ENCODE results near the gene SEZ6. TPM values are rescaled to one million over a fixed set of nuclear protein-coding genes. Genes with fewer than 3 reads are reported as not detected.

Gene SEZ6
- total RNA-seq, 2 experiments from 2014 or later, result 0.31 TPM; not detected in 1

DNA sequence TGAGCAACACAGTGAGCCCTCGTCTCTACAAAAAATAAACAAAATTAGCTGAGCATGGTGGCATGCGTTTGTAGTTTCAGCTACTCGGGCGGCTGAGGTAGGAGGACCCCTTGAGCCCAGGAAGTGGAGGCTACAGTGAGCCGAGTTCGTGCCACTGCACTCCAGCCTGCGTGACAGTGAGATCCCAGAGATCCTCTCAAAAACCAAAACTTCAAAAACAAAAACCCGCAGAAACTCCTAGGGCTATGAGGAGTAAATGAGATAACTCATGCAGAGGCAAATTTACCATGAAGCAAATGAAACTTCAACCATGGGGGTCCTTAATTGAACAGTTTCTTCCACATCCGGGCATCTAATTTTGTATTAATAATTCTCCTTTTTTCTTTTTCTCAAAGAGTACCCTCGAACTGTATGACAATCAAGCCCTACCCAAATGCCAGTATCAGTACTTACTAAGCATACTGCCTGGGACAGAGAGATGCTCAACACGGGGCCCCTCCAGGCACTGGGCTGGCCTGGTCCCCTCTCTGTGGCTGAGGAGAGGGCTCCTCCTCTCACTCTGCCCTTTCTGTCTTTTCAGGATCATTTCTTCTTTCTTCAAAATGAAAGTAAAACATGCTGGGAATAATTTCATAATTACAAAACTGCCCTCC is 36.3 kb upstream of the SEZ6 start:
- Mint-ChIP-seq H3K4me1 (ENCODE audit: low read depth) (no peaks in the 10 kb centered on the region), H3K9me3 (no peaks in the 10 kb centered on the region), H3K4me3 (no peak overlapping the region), H3K36me3 (ENCODE audit: low read depth) (no peaks in the 10 kb centered on the region), H3K27me3 (peaks cover 23% of the 10 kb centered on the region), H3K27ac (no peak overlapping the region)
- Histone ChIP-seq H3K4me3 (ENCODE audit: low read length) (no peak overlapping the region), H3K27me3 (ENCODE audit: control insufficient read depth in 1 of 2, insufficient read depth in 2 of 2, low read length in 2 of 2) (peaks cover 9 to 12% of the 10 kb centered on the region in 2 experiments), H3K36me3 (ENCODE audit: insufficient read depth, low read length) (no peaks in the 10 kb centered on the region), H3K4me1 (ENCODE audit: insufficient read depth, low read length) (peaks cover 8% of the 10 kb centered on the region), H3K27ac (ENCODE audit: low read depth in 1 of 2, low read length in 2 of 2) (no peak overlapping the region), H3K9me3 (ENCODE audit: control insufficient read depth in 1 of 2, insufficient read depth in 1 of 2, low read length in 2 of 2) (peaks cover 0 to 4% of the 10 kb centered on the region in 2 experiments)
- CTCF ChIA-PET, result no interaction called here
- DNase-seq, result no peak
- TF ChIP-seq CTCF (IDR thresholded peaks at IDR 0.05), result no peak
- intact Hi-C loops (cut with DNase I, micrococcal nuclease), result no loop called here
- POLR2A ChIA-PET, result no interaction called here
- ATAC-seq (ENCODE audit: poor library complexity), result no peak

DNA sequence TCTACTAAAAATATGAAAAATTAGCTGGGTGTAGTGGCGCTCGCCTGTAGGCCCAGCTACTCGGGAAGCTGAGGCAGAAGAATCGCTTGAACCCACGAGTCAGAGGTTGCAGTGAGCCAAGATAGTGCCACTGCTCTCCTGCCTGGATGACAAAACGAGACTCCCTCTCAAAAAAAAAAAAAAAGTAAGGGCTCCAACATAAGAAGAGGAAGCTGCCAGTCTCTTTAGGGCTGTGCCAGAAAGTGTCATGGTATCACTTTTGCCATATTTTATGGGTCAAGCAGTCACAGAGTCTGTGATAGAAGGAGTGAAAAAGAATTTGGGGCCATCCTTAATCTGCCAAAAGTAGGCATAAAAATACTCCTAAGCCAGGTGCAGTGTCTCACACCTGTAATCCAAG is 35.7 kb upstream of the SEZ6 start:
- H3K4me1 Mint-ChIP-seq (ENCODE audit: low read depth), result no peaks in the 10 kb centered on the region
- no peak overlapping the region for H3K4me3 Mint-ChIP-seq
- Histone ChIP-seq H3K27ac (ENCODE audit: low read depth in 1 of 2, low read length in 2 of 2) (no peak overlapping the region), H3K4me3 (ENCODE audit: low read length) (no peak overlapping the region), H3K36me3 (ENCODE audit: insufficient read depth, low read length) (no peaks in the 10 kb centered on the region), H3K9me3 (ENCODE audit: control insufficient read depth in 1 of 2, insufficient read depth in 1 of 2, low read length in 2 of 2) (peaks cover 0 to 4% of the 10 kb centered on the region in 2 experiments), H3K4me1 (ENCODE audit: insufficient read depth, low read length) (peaks cover 8% of the 10 kb centered on the region), H3K27me3 (ENCODE audit: control insufficient read depth in 1 of 2, insufficient read depth in 2 of 2, low read length in 2 of 2) (peaks cover 9 to 12% of the 10 kb centered on the region in 2 experiments)
- ChIA-PET POLR2A (no interaction called here), CTCF (no interaction called here)
- intact Hi-C loops (cut with DNase I, micrococcal nuclease), result no loop called here
- no peaks in the 10 kb centered on the region for H3K9me3 Mint-ChIP-seq
- ATAC-seq (ENCODE audit: poor library complexity) (no peak), DNase-seq (no peak)
- TF ChIP-seq CTCF (IDR thresholded peaks at IDR 0.05), result no peak
- peaks cover 20% of the 10 kb centered on the region for H3K27me3 Mint-ChIP-seq
- no peaks in the 10 kb centered on the region for H3K36me3 Mint-ChIP-seq (ENCODE audit: low read depth)
- H3K27ac Mint-ChIP-seq, result no peak overlapping the region

DNA sequence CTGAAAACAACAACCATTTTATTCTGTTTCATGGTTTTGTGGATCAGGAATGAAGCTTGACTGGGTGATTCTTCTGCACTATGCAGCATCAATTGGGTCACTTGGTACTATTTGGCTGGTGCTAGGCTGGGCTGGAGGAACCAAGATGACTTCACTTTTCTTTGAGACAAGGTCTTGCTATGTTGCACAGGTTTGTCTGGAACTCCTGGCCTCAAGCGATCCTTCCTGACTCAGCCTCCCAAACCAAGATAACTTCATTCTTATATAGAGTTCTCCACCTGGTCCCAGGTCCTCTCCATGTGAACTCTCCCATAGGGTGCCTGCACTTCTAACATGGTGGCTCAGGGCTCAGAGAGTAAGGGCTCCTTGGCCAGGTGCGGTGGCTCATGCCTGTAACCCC is 35.3 kb upstream of the SEZ6 start:
- DNase-seq (no peak), ATAC-seq (ENCODE audit: poor library complexity) (no peak)
- Mint-ChIP-seq H3K9me3 (no peaks in the 10 kb centered on the region), H3K36me3 (ENCODE audit: low read depth) (no peaks in the 10 kb centered on the region), H3K4me1 (ENCODE audit: low read depth) (no peaks in the 10 kb centered on the region), H3K27ac (no peak overlapping the region), H3K27me3 (peaks cover 16% of the 10 kb centered on the region), H3K4me3 (no peak overlapping the region)
- H3K27me3 ChIP-seq (ENCODE audit: control insufficient read depth in 1 of 2, insufficient read depth in 2 of 2, low read length in 2 of 2), result peaks cover 4 to 12% of the 10 kb centered on the region in 2 experiments
- ChIA-PET POLR2A (no interaction called here), CTCF (no interaction called here)
- no peak overlapping the region for H3K27ac ChIP-seq (ENCODE audit: low read depth in 1 of 2, low read length in 2 of 2)
- peaks cover 0 to 4% of the 10 kb centered on the region in 2 experiments for H3K9me3 ChIP-seq (ENCODE audit: control insufficient read depth in 1 of 2, insufficient read depth in 1 of 2, low read length in 2 of 2)
- no peak for TF ChIP-seq CTCF (IDR thresholded peaks at IDR 0.05)
- no peaks in the 10 kb centered on the region for H3K36me3 ChIP-seq (ENCODE audit: insufficient read depth, low read length)
- no peak overlapping the region for H3K4me3 ChIP-seq (ENCODE audit: low read length)
- intact Hi-C loops (cut with DNase I, micrococcal nuclease), result no loop called here
- peaks cover 8% of the 10 kb centered on the region for H3K4me1 ChIP-seq (ENCODE audit: insufficient read depth, low read length)

Measured in CD4-positive, alpha-beta T cell (primary cell).